HT-29 (cell line): ENCODE data around the gene KCNE3. TPM values are rescaled to one million over a fixed set of nuclear protein-coding genes. Genes with fewer than 3 reads are reported as not detected.

Source experiments
- DNase-seq: peaks from one replicate; pipeline ENCODE4 v3.0.0-alpha.2; 2015; ENCODE audit warnings: low spot score
- total RNA-seq: library from RNA; depleted of rRNA; stranded (reverse); fragments of >200 nt; shearing (Covaris generic); gene quantifications from 2 replicates; pipeline ENCODE4 v1.2.3, GENCODE V29; 2014

The KCNE3 gene
- total RNA-seq, 1 experiment from 2014 or later: 79.2 TPM

- no peak for DNase-seq
These were observed 4.5 kb upstream of the KCNE3 start for GRCh38 chr11:74471668-74472429.

DNA sequence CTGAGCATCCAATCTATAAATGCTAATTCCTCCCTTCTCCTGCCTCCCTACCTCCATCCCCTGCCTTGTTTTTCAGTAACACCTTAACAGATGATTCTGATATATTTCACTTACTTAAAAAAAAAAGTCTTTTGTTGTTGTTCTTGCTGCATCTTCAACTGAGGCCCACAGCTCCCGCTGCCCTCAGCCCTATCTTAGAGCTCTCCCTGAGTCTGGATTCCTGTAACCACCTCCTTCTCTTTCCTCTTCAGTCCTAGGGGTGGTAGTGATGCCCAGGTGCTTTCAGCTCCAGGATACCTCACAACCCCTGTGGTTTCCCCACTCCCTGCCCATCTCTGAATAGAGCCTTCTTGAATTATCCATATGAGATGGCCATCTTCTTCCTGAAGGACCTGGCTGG lies 3.7 kb upstream of the KCNE3 start:
- DNase-seq: no peak

GRCh38 chr11:74470526-74470925 lies 3.2 kb upstream of the KCNE3 start:
- DNase-seq: no peak

- DNase-seq: no peak
These were observed 1.6 kb upstream of the KCNE3 start for GRCh38 chr11:74468936-74469335.

- no peak for DNase-seq
These were observed 1.2 kb upstream of the KCNE3 start for GRCh38 chr11:74468521-74468920.

DNA sequence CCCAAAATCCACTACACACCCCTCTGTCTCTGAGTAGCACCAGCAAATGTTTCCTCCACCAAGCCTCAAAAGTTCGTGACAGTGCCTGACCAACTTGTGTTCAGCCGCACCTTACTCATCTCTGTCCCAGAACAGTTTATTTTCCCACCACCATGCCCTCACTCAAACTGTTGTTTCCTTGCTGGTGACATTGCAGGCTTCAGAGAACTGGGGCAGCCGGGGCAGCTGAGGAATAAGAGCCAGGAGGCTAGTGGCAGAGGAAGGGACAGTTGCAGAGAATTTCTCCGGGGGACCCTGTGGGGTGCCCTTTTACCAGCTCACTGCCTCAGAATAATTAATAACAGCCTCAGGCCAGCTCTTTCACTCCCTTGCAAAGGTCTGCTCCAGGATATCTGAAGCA lies 709 bp upstream of the KCNE3 start:
- DNase-seq: peak; percentile 19

GRCh38 chr11:74465291-74465708 lies 2.0 kb downstream of the KCNE3 start:
- peak; percentile 87 for DNase-seq

DNA sequence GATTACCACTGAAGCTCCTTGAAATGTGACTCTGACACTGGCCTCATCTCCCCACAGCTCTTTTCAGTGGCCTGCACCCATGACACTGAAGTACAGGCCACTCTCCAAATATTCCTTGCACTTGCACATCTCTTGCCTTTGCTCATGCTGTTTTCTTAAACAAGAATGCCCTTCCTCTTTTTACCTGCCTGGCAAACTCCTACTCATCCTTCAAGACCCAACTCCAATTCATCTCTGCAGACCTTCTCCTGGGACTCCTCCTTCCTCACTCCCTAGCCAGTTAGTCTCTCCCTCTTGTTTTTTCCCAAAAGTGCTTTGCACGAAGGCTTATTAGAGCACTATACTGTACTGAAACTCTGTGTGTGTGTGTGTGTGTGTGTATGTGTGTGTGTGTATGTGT lies 2.6 kb downstream of the KCNE3 start:
- no peak for DNase-seq

GRCh38 chr11:74463216-74463615 lies 4.1 kb downstream of the KCNE3 start:
- no peak for DNase-seq

DNA sequence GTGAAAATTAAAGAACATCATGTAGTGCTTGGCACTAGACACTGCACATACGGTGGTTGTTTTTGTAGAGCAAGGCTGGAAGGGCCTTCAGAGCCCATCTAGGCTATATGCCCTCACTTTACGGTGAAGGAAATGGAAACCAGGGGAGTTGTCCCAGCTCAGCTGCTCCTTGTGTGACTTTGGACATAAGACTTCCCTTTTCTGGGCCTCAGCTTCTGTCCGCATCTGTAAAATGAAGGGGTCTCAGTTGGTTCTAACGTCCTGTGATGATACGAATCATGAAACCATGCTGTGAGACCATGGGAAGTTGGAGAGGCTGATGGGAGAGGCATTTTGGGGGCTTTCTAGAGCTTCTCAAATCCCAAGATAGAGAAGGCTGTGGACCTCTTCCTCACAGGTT lies 4.7 kb downstream of the KCNE3 start:
- no peak for DNase-seq

DNA sequence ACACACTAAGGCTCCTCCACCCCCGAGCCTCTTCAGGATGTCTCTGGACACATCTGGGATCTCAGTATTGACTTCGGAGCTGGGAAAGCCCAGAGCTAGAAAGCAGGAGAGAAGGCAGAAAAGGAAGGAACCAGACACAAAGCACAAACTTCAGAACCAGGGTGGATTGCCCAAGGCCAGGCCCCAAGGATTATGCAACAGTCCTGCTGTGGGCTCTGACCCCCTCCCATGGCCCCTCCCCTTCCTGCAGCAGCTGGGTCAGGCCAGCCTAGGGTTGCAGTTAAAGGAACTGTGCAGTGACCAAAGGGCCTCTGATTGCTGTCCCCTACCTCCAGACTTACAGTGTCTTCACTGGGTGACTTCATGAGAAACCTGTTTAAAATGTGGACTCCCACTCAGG lies 5.3 kb downstream of the KCNE3 start:
- no peak for DNase-seq

DNA sequence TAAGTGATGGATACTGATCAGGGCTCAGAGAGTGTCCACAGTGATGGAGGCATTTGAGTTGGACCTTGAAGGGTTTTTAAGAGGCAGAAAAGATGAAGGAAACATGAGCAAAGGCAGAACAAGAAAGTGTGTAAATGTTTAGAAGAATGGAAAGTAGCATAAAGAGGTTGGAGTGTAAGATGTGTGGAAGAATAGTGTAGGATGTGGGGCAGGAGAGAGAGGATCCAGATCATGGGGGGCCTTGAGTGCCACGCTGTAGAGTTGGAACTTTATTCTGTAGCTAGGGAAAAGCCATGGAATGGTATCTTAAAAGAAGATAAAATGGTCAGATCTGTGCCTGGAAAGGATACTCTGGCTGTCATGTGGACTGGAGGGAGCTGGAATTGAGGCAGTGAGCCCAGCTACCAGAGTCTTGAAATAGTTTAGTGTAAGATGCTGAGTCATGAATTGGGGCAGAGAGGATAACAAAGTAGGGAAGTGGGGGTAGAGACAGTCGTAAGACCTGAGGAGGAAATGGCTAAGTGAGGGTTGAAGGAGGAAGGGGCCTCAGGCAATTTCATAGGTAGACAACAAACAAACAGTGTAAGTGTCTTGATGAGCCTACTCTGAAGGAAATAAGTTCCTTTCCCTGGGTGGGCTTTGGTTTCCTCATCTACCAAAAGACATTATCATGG lies 6.7 kb downstream of the KCNE3 start:
- no peak for DNase-seq

DNA sequence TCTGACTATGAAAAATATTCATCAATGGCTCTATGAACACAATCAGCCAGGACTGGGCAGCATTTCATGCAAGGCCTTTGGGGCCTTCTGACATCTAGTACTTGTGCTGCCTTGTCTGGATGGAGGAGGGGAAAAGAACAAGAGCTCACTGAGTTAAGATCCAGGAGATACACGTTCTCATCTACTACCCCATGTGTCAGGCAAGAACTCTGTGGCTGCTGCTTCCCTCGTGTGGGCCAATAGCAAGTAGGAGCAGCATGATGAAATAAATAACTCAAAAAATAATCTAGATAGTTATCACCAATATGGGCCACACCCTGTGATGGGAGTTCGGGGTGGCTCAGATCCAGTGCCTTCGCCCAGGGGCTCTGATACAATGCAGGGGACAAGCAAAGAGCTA lies 7.3 kb downstream of the KCNE3 start:
- no peak for DNase-seq

GRCh38 chr11:74459584-74459983 lies 7.8 kb downstream of the KCNE3 start:
- DNase-seq: no peak

- DNase-seq: no peak
These were observed 10.0 kb downstream of the KCNE3 start for GRCh38 chr11:74457356-74457755.

DNA sequence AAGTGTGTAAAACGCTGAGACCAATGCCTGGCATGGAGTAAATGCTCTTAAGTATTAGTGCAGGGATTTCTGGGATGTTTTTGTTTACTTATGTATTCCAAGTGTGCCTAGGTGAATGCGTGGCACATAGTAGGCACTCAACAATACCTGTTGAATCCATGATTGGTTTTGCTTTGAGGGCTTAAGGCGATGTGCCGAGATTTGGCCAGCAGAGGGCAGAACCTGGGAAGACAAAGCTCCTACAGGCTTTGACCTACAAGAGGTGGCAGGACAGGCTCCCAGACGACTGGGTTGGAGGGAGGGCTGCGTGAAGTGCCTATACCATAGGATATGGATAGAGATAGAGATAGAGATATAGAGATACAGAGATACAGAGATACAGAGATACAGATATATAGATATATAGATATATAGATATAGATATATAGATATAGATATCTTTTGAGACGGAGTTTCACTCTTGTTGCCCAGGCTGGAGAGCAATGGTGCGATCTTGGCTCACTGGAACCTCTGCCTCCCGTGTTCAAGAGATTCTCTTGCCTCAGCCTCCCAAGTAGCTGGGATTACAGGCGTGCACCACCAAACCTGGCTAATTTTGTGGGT lies 13.9 kb downstream of the KCNE3 start:
- peak; percentile 89 for DNase-seq

DNA sequence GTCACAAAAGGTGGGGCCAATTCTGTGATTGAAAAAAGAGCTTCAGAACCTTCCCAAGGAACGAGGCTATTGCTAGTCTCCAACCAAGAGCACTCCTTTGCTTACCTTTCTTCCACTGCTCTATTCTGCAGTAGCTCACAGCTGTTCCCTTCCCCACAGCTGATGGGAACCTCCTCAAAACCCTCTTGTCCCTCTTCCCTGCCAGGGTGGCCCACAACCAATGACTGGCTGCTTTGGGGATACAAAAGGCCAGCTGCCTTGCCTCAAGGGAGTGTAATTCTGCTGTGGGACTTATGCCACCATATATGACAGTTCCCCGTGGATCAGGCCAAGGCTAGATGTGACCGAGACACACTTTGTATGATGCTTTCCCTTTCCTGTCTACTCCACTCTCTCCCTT lies 15.0 kb downstream of the KCNE3 start:
- DNase-seq: no peak

GRCh38 chr11:74450318-74450717 lies 17.0 kb downstream of the KCNE3 start:
- DNase-seq: no peak

DNA sequence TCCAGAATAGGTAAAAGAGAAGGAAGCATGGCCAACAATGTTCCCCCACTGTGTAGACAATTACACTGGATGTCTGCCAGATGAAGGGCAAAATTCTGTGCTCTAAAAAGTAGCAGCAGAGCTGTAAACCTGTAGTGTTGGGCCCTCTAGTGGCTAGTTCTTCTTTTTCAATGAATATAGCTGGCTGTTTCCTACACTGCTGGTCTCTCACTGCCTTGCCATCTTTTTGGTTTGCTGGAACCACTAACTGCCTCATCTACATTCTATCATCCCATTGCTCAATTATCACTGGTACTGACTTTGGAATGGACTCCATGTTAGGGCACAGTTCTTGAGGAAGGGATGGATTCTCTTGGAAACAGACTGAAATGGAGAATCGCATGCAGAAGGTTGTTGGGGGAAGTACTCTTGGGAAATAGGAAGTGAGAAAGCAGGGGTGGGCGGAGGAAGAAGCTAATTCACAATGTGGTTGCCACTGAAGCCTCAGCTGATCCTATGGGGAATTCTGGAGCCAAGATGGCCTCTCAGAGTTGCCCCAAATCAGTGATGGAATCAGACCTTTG lies 17.9 kb downstream of the KCNE3 start:
- peak; percentile 94 for DNase-seq

DNA sequence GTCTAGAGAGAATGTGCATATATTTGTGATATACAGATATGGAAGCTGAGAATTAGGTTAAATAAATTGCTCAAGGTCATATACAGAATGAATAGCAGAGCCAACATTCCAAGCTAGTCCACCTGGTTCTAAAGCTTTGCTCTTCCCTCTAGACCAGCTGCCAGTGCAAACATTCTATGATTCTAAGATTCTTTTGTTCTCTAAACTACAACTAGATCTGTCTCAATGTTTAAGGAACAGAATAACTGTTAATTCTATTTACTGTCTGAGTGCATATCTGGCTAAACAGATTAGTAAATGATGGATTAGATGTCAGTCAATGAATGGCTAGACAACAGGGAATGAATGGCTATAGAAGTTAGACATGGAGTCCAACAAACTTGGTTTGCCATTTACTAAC lies 19.6 kb downstream of the KCNE3 start:
- DNase-seq: no peak

GRCh38 chr11:74446532-74446938 lies 20.8 kb downstream of the KCNE3 start:
- DNase-seq: no peak

GRCh38 chr11:74444173-74444826 lies 23.0 kb downstream of the KCNE3 start:
- DNase-seq: no peak
